IPS DF 4.7 (cell line): Measurements from ENCODE around the gene DIMT1.

ENCODE experiments used
- DNase-seq: peaks from one replicate; pipeline ENCODE4 v3.0.0-alpha.2; 2013; ENCODE audit warnings: low spot score; ENCODE audit errors: extremely low read depth

Gene DIMT1

DNA sequence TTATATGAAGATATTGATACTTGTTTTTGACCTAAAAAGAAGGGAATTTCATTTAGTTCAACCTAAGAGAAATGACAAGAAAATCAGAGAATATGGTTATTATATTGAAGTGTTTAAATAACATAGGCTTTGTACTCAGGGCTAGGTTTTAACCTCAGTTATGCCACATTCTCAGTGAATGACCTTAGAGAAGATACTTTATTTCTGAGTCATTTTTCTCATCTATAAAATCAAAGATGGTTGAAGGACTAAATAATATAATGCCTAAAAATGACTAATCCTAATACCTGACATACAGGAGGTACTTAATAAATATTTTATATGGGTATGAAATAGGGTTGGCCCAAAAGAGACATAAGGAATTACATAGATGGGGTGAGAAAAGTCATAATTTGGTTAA lies 32.3 kb downstream of the DIMT1 start:
- no peak for DNase-seq

DNA sequence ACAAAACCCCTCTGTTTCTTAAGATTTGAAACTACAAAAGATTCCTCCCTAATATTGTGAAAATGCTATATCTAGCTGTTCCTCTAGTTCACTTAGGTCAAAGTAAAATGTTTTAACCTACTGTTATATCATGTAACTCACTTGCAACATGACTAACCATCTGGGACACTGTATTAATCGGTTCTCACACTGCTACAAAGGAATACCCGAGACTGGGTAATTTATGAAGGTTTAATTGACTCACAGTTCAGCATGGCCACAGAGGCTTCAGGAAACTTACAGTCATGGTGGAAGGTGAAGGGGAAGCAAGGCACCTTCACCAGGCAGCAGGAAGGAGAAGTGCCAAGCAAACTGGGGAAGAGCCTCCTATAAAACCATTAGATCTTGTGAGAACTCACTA lies 34.7 kb downstream of the DIMT1 start:
- no peak for DNase-seq

DNA sequence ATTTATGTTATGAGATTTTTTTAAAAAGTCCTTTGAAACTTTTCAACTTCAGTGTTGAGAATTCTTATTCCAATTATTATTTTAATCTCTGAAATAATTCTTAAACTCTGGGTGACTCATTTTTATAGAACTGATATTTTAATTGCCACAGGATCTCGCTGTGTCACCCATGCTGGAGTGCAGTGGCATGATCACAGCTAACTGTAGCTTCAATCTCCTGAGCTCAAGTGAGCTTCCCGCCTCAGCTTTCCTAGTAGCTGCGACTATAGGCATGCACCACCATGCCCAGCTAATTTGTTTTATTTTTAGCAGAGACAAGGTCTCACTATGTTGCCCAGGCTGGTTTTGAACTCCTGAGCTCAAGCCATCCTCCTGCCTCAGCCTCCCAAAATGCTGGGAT lies 41.0 kb downstream of the DIMT1 start:
- DNase-seq, result no peak

DNA sequence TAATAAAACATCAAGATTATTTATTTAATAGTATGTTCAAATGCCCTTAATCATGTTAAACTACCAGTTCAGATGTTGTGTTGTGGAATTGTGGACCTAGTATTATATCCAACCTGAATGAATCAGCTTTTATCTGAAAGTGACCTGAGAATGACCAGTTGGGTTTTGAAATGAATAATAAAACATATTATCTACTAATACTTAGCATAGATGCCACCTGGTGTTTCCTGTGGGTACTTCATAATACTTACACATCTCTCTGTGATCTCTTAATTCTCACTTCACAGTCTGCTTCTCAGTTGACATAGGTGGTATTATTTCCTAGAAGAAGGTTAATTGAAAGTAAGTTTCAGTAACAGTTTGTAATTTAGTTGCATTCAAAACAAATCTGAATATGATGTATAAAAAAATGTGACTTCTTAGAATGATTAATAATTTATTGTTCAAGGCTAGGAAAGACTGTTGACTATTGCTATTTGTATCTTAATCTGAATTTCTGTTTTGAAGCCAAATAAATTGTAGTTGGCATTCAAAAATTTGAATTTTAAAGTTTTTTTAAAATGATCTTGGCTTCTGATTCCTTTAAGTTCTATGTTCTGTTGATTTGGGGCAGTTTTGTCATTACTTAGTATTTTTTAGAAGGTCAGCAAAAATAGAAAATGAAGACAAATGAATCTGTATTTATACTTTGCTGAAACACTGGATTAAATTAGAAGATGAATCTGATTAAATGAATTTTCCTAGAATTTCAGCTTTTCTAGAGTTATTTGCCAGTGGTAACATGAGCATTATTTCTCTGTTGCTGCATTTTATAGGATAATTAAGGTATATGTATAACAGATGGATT lies 49.5 kb downstream of the DIMT1 start:
- DNase-seq, result no peak

DNA sequence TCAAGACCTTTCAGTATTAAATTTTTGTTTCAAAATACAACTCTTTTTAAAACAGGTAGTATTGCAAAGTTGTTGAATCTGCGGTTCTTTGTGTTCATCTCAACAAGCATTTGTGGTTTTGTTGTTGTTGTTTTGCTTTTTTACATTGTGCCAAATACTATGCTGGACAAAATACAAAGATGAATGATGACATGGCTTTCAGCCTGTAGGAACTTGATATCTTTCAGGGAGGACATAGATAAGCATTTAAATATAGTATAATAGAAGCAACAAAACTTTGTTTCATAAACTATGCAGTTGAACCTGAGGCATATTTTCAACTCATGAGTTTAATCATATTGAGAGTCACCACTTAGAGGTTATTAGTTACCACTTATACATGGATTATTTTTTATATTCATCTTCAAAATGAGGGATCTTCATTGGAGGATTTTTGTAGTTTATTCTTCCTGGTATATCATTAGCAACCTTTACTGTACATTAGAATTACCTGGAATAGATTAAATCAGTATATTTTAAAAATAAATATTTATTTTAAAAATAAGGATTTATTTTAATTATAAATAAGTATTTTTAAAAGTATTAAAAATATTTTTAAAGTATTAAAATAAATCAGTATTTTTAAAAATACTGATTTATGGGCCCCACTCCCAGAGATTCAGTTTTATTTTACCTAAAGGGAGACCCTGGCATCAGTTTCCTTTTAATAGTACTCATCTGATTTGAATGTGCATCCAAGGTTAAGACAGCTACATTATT lies 54.8 kb downstream of the DIMT1 start:
- DNase-seq, result no peak

DNA sequence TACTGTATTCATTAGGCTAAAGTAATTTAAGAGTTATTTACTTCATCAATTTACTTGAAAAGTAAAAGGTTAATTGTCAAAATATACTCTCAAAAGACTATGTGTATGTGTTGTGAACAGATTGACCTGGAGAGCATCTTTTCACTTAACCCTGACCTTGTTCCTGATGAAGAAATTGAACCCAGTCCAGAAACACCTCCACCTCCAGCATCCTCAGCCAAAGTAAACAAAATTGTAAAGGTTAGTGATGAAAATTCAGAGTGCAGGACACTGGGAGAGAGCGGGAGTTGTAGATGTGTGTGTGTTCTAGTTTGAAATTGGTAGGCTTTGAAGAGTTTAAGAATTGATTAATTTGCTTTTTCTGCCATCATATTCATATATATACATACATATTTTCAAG lies 55.8 kb downstream of the DIMT1 start:
- no peak for DNase-seq

DNA sequence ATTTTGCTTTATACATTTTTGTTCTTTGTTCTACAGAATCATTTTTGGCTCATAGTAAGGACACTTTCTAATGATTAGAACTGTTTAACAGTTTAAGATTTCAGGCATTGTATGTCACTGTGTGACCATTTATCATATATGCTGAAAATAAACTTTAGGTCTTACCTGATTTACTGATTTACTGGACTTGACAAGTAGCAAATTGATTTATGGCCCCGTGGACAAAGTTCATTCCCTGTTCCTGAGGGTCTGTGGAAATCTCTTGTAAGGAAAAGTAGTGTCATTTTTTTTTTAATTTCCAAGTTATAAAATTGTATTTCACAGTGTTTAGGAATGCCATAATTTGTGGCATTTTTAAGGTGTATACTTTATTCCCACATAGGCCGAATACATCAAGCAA lies 57.0 kb downstream of the DIMT1 start:
- no peak for DNase-seq

DNA sequence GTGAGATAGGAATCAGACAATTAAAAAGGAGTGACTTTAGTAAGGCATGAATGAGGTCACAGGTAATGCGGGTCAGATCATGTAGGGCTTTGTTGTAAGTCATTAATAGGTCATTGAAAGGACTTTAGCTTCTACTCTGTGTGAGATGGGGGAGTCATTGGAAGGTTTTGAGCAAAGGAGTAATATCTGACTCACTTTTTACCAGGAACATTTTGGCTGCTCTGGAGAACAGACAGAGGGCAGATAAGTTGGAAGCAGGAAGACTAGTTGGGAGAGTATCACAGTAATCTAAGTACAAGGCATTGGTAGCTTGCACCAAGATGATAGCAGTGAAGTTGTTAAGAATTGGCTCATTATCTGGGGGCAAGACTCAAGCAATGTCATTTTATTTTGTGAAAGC lies 60.3 kb downstream of the DIMT1 start:
- no peak for DNase-seq

DNA sequence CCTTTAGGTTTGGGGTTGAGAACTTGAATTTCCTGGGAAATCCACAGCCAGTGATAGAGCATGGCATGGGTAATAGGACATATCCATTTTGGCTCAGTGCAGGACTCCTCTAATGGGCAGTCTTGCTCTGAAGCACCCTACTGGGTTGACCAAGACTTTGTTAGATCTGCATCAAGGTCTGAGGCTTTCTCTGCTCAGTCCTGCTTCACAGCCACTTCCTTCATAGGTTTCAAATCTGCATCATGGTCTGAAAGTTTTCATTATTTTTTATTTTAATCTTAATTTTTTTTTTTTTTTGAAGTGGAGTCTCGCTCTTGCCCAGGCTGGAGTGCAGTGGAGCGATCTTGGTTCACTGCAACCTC lies 61.2 kb downstream of the DIMT1 start:
- DNase-seq, result no peak

DNA sequence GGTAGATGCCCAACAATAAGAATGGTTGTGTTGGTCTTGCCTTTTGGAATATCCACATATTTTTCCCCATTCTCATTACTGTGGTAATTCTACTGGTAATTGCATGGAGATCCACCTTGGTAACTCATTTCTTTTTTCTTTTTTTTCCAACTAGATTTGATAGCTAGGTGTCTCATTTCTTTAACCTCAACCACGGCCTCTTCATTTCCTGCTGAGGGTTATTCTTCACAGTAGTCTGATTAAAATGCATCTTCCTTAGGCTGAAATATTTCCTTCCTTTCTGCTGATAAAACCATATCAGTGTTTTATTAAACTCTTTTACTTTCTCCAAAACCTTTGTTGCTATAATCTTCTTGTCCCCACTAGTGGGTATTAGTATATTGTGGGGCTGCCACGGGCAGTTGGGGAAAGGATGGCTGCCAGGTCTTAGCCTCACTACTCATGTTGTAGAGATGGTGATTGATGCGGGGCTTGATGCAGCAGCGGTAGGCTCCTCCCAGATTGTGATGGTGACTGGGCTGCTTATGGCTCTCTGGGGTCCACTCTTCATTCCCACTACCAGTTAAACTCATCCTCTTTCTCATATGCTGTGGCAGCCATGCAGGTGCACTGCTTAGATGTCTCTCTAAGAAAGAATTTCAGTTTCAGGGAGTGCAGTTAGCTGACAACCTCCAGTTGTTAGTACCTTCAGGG lies 61.8 kb downstream of the DIMT1 start:
- no peak for DNase-seq

DNA sequence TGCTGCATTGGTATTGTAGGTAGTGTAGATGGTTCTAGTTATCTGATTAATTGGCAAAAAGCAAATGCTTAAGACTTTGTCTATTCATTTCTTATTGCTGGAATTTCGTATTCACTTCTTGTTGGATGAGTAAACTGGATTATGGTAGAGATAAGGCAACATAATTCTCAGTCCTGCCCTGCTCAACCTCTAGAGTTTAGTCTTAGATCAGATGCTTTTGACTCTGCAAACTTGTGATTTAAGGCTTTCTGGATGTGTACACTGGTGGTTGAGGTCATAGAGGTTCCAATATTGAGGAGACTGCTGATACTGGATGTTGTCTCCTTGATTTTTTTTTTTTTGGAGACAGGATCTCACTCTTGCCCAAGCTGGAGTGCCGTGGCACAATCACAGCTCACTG lies 62.7 kb downstream of the DIMT1 start:
- no peak for DNase-seq

DNA sequence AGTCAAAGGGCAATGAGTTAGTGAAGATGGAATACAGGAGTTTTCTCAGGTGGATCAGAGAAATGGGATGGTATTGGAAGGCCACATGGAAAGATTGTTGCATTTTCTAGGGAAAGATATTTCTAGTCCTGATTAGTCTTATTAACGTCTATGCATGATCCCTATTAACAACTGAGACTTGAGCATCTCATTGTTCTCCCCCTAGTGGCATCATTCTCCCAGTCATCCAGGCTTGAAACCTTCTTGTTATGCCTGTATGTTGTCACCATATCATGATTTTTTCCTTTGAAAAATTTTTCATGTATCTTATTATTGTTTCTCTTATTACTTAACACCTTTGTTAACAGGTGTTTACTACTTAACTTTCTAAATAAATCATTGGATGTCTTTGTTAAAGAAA lies 63.3 kb downstream of the DIMT1 start:
- DNase-seq, result no peak
